CD14-positive monocyte (primary cell): Measurements from ENCODE around the gene TMEM184B. TPM values are rescaled to one million over a fixed set of nuclear protein-coding genes. Genes with fewer than 3 reads are reported as not detected.

ENCODE experiments used
- DNase-seq, 3 donors: peaks; one replicate each; pipeline ENCODE4 v3.0.0-alpha.2; 2011 to 2022
- H2AFZ ChIP-seq: 2 replicates; pipeline ENCODE4 v1.6.0; 2012; ENCODE audit warnings: mild to moderate bottlenecking, low read depth, low read length, inconsistent platforms; ENCODE audit not compliant: insufficient read depth, poor library complexity, severe bottlenecking
- H3K27ac ChIP-seq, 2 donors: 1 replicate in 1 of 2; 2 replicates in 1 of 2; pipeline ENCODE4 v1.5.1; 2012 to 2013; ENCODE audit warnings: low read length in 2 of 2, control low read depth in 1 of 2, inconsistent platforms in 1 of 2, low read depth in 1 of 2, mild to moderate bottlenecking in 1 of 2
- H3K27me3 ChIP-seq, 2 donors: one replicate each; pipeline versions ENCODE4 v1.6.0 to v1.6.1; 2011 to 2013; ENCODE audit warnings: low read length in 2 of 2; ENCODE audit not compliant: control insufficient read depth in 2 of 2, insufficient read depth in 2 of 2
- H3K36me3 ChIP-seq, 2 donors: replicated peaks in 1 of 2; 1 replicate in 1 of 2; 2 replicates in 1 of 2; pipeline versions ENCODE4 v1.5.1 to v1.6.1; 2012 to 2013; ENCODE audit warnings: low read length in 2 of 2, control low read depth in 1 of 2, inconsistent platforms in 1 of 2, mild to moderate bottlenecking in 1 of 2; ENCODE audit not compliant: insufficient read depth in 2 of 2, control insufficient read depth in 1 of 2
- H3K4me1 ChIP-seq, 2 donors: 1 replicate in 1 of 2; 2 replicates in 1 of 2; pipeline versions ENCODE4 v1.5.1 to v1.6.1; 2012 to 2013; ENCODE audit warnings: low read length in 2 of 2, control low read depth in 1 of 2, inconsistent platforms in 1 of 2, mild to moderate bottlenecking in 1 of 2, moderate library complexity in 1 of 2; ENCODE audit not compliant: insufficient read depth in 2 of 2, control insufficient read depth in 1 of 2
- H3K4me2 ChIP-seq: replicated peaks from 2 replicates; pipeline ENCODE3; 2012; ENCODE audit warnings: low read length, moderate library complexity, mild to moderate bottlenecking; ENCODE audit not compliant: poor library complexity, severe bottlenecking; ENCODE audit errors: extremely low read depth
- H3K4me3 ChIP-seq, 3 experiments: fragments of 200-600 bp in 1 of 3; sonication (generic) in 1 of 3; replicated peaks in 1 of 3; 1 replicate in 2 of 3; 2 replicates in 1 of 3; pipeline ENCODE4 v1.5.1; 2011 to 2013; ENCODE audit warnings: low read length in 3 of 3, mild to moderate bottlenecking in 3 of 3, control low read depth in 2 of 3, low read depth in 2 of 3, inconsistent platforms in 1 of 3, moderate library complexity in 1 of 3
- H3K79me2 ChIP-seq: 2 replicates; pipeline ENCODE4 v1.6.0; 2012; ENCODE audit warnings: mild to moderate bottlenecking, control low read depth, inconsistent platforms, low read length, moderate library complexity; ENCODE audit not compliant: insufficient read depth
- H3K9ac ChIP-seq: 2 replicates; pipeline ENCODE4 v1.6.0; 2017; ENCODE audit warnings: low read length, mild to moderate bottlenecking; ENCODE audit not compliant: insufficient read depth, poor library complexity, severe bottlenecking
- H3K9me3 ChIP-seq, 2 donors: replicated peaks in 1 of 2; 1 replicate in 1 of 2; 2 replicates in 1 of 2; pipeline versions ENCODE4 v1.5.1 to v1.6.1; 2012 to 2013; ENCODE audit warnings: low read length in 2 of 2, control low read depth in 1 of 2; ENCODE audit not compliant: control insufficient read depth in 1 of 2, insufficient read depth in 1 of 2
- H4K20me1 ChIP-seq: 2 replicates; pipeline ENCODE4 v1.6.0; 2012; ENCODE audit warnings: mild to moderate bottlenecking, low read length, control low read depth, moderate library complexity; ENCODE audit not compliant: insufficient read depth
- H3K27ac Mint-ChIP-seq, 7 donors: one replicate each; pipeline ENCODE4 v1.8.0; 2020; ENCODE audit warnings: mild to moderate bottlenecking in 7 of 7, mixed read lengths in 7 of 7, moderate library complexity in 6 of 7, inconsistent platforms in 2 of 7
- H3K27me3 Mint-ChIP-seq, 3 donors: one replicate each; pipeline ENCODE4 v1.8.0; 2021 to 2022; ENCODE audit warnings: low read depth in 3 of 3, mild to moderate bottlenecking in 3 of 3, mixed read lengths in 3 of 3, moderate library complexity in 3 of 3, inconsistent platforms in 1 of 3
- H3K36me3 Mint-ChIP-seq, 2 donors: one replicate each; pipeline ENCODE4 v1.8.0; 2020; ENCODE audit warnings: mixed read lengths in 2 of 2, inconsistent platforms in 1 of 2, mild to moderate bottlenecking in 1 of 2
- H3K4me1 Mint-ChIP-seq: one replicate; pipeline ENCODE4 v1.8.0; 2020; ENCODE audit warnings: mild to moderate bottlenecking, mixed read lengths
- H3K4me3 Mint-ChIP-seq, 2 donors: one replicate each; pipeline ENCODE4 v1.8.0; 2020; ENCODE audit warnings: mild to moderate bottlenecking in 2 of 2, mixed read lengths in 2 of 2, moderate library complexity in 1 of 2
- H3K9me3 Mint-ChIP-seq, 7 donors: one replicate each; pipeline ENCODE4 v1.8.0; 2020 to 2022; ENCODE audit warnings: mixed read lengths in 7 of 7, mild to moderate bottlenecking in 6 of 7, moderate library complexity in 6 of 7, inconsistent platforms in 2 of 7
- CTCF ChIP-seq: fragments of 200-600 bp; IDR thresholded peaks from one replicate; pipeline ENCODE4 v1.8.0; 2022; ENCODE audit warnings: antibody characterized with exemption, mild to moderate bottlenecking
- WGBS: methylation state at CpG from one replicate; pipeline ENCODE4 v1.1.5; 2013; ENCODE audit warnings: missing lambda C conversion rate; ENCODE audit not compliant: insufficient coverage; 5-methylcytosine and 5-hydroxymethylcytosine counted together
- intact Hi-C, 2 donors: fragments of 100-400 bp; cut with micrococcal nuclease; formaldehyde crosslinking; loops; one replicate each; pipeline versions ENCODE4 v1.15.0 to v1.15.1; 2023
- polyA plus RNA-seq, 3 donors: library from polyadenylated mRNA; depleted of rRNA in 1 of 3; unstranded in 2 of 3; stranded (reverse) in 1 of 3; fragments of 300-500 nt in 2 of 3; fragments of >200 nt in 1 of 3; fragmentation: Illumina TruSeq in 2 of 3; gene quantifications; 1 replicate in 2 of 3; 2 replicates in 1 of 3; pipeline ENCODE4 v1.2.3, GENCODE V29; 2012 to 2021

TMEM184B gene
- polyA plus RNA-seq, 3 donors, result 7.4 to 17.7 (median 10.6) TPM

- H3K9me3 Mint-ChIP-seq, result no peaks in the 10 kb centered on the region
- H3K27me3 Mint-ChIP-seq, result peaks cover 2 to 11% (median 3%) of the 10 kb centered on the region in 3 donors
- no peaks in the 10 kb centered on the region for H3K36me3 ChIP-seq
- H3K9me3 ChIP-seq, result no peaks in the 10 kb centered on the region
- peak in 1 of 3 donors; percentile 41 for DNase-seq
- no peaks in the 10 kb centered on the region for H3K79me2 ChIP-seq
- H3K27me3 ChIP-seq, result no peaks in the 10 kb centered on the region
- WGBS, result 96% methylated on average over 14 of the region's 17 CpGs
- H3K4me3 ChIP-seq, result peak overlapping the region in 1 of 3 experiments; percentile 16
- peaks cover 5 to 6% of the 10 kb centered on the region in 2 donors for H3K36me3 Mint-ChIP-seq
- H3K27ac ChIP-seq, result peak overlapping the region; percentile 43 to 75
- H2AFZ ChIP-seq, result no peak overlapping the region
- H3K4me1 Mint-ChIP-seq, result peaks cover 40% of the 10 kb centered on the region
- peak overlapping the region; percentile 17 for H3K9ac ChIP-seq
- TF ChIP-seq CTCF, result no peak
- H3K4me3 Mint-ChIP-seq, result peak overlapping the region in 1 of 2 donors; percentile 63
- peak overlapping the region; percentile 49 to 82 (median 69) for H3K27ac Mint-ChIP-seq
- H3K4me1 ChIP-seq, result peaks cover 31 to 43% of the 10 kb centered on the region in 2 donors
- H4K20me1 ChIP-seq, result no peaks in the 10 kb centered on the region
- H3K4me2 ChIP-seq, result peak overlapping the region; percentile 17
- intact Hi-C loops, result no loop called here
These were observed 97.3 kb downstream of the TMEM184B start for GRCh38 chr22:38175206-38176118.

GRCh38 chr22:38174626-38175025 is 98.2 kb downstream of the TMEM184B start:
- Mint-ChIP-seq H3K9me3 (no peaks in the 10 kb centered on the region), H3K27me3 (peaks cover 2 to 11% (median 3%) of the 10 kb centered on the region in 3 donors), H3K4me3 (no peak overlapping the region), H3K4me1 (peaks cover 32% of the 10 kb centered on the region), H3K27ac (peak overlapping the region in 1 of 7 donors; percentile 9), H3K36me3 (peaks cover 5 to 6% of the 10 kb centered on the region in 2 donors)
- Histone ChIP-seq H3K4me2 (no peak overlapping the region), H4K20me1 (no peaks in the 10 kb centered on the region), H3K79me2 (no peaks in the 10 kb centered on the region), H3K36me3 (no peaks in the 10 kb centered on the region), H3K9ac (no peak overlapping the region), H3K4me3 (no peak overlapping the region), H3K27ac (no peak overlapping the region), H3K4me1 (peaks cover 24 to 34% of the 10 kb centered on the region in 2 donors), H2AFZ (no peak overlapping the region), H3K9me3 (no peaks in the 10 kb centered on the region), H3K27me3 (no peaks in the 10 kb centered on the region)
- TF ChIP-seq CTCF, result no peak
- DNase-seq, result no peak
- WGBS, result 98% methylated on average over 10 of the region's 14 CpGs
- intact Hi-C loops, result no loop called here
